GM21528 (cell line): ENCODE measurements around the gene LRRN2.

Experiments
- ATAC-seq: cut with Tn5 transposase; IDR thresholded peaks from one replicate; pipeline ENCODE4 v1.9.1; 2021; ENCODE audit warnings: mild to moderate bottlenecking, moderate library complexity; ENCODE audit not compliant: unreplicated experiment, low FRiP score

LRRN2 gene

DNA sequence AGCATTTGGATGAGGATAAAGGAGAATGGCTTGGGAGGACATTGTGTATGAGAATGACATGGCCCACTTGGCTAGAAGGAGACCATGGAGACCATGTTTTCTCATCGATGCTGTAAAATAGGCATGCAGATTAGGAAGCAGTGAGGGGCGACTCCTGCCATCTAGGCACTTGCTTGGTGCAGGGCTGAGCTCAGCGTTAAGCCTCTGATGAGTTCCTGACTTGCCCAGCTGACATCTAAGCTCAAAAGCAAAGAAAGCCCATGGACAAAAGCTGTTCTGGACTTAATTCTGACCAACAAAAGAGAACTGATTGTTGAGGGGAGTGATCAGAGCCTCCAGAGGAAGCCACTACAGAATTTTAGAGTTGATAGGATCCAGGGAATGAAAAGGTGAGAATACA, 74.5 kb downstream of the LRRN2 start:
- ATAC-seq, result no peak

DNA sequence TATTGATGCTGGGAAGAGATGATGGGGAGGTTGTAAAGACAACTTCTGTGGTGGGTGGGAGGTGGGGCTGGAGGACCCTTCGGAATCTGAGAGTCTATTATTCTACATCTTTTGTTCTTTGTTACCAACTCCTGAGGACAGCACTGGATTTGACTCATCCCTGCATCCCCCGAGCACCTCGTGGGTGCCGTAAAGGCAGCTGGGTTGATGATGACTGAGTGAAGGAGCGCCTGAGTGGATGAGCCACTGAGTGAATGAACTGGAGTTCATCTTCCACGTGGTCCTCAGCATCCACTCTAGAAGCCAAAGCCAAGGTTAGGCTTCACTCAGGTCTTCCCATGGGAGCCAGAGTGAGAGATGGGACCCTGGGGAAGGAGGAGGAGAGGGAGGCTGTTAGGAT, 77.6 kb downstream of the LRRN2 start:
- no peak for ATAC-seq

DNA sequence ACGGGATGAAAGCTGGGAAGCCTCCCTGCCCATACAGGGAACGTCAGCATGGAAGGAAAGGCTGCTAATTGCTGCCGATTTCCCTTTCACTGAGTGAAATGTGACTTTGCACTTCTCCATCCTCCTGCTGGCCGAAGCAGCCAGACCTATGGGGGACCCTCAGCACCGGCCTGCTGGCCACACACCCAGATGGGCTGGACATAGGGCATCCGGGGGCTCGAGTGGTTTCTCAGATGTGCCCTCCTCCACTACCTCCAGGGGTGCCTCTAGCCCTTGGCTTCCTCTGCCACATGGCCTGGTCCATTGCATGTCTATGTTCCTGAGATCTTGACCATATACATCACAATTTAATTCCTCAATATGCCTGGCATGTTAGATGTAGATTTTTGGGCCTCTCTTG, 79.7 kb downstream of the LRRN2 start:
- no peak for ATAC-seq

DNA sequence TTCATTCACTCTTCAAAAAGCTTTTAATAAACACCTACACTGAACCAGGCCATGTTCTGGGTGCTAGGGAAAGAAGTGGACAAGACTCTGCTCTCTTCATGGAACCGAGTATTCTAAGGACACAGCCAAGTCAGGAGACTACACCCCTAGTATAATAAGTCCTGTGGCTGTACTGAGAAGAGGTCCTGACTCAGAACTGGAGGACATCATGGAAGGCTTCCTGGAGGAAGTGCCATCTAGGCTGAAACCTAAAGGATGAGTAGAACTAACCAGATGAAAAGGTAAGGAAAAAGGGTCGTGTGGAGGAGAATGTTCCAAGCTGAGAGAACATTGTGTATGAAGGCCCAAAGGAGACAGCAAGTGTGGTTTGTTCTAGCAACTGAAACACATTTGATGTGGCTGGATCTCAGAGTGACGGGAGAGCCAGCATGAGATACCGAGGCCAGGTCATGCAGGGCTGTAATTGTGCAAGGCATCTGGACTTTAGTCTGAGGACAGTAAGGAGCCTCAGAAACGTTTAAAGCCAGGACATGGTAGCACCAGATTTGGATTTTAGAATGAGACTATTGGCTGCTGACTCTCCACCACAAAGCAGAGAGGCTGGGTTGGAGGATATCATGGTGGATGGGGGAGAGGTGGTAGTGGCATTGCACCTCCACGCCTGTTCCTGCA, 82.5 kb downstream of the LRRN2 start:
- no peak for ATAC-seq

DNA sequence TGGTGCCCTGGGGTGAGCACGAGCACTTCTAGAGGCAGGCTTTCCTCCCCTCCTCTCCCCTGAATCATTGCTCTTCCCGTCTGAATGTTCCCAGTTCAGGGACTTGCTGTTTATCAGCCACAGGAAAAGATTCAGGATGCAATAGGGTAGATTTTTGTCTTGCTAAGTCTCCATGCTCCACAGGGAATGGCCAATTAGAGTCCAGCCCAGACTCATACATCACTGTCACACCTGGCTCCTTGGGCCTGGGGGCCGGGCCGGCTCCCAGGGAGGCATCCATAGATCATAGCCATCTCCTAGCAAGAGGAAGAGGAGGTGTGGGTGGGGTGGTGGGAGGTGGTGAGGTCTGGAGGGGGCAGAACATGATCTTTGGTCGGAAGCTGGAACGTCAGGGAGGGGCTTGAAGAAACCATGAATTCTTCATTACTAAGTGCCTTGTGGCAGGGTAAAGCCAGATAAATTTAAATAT, 83.4 kb downstream of the LRRN2 start:
- no peak for ATAC-seq

DNA sequence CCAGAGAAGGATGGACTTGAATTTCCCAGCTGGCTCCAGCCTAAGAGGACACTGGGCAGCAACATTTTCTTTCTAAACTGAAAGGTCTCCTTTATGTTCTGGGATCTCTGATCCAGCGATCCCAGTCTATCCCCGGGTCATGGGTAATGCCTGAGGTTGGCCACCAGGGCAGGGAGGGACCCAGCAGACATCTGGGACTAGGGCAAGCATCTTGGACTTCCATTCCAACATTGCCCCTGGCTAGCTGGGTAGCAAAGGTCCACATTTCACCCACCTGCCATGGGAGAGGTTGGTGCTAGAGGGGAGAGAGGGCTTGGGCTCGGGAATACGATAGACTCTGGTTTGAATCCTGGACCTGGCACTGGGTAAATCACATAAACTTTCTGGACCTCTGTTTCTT, 84.6 kb downstream of the LRRN2 start:
- ATAC-seq, result no peak

DNA sequence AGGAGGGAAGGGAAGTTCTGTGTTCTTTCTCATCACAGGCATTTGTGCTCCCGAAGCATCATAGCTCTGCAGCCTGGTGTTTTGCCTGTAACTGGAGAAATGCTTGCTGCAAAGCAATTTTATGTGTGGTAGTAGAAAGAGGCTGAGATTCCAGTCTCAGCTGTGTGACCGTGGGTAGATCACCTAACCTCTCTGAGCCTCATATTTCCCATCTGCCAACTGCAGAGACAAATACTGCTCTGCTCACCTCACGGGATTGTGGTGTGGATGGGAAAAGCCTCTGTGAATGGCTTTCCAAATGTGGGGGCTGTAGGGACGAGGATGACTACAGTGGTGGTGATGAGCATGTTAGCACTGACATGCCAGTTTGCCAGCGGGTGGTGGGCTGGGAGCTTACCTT, 85.3 kb downstream of the LRRN2 start:
- ATAC-seq, result no peak

DNA sequence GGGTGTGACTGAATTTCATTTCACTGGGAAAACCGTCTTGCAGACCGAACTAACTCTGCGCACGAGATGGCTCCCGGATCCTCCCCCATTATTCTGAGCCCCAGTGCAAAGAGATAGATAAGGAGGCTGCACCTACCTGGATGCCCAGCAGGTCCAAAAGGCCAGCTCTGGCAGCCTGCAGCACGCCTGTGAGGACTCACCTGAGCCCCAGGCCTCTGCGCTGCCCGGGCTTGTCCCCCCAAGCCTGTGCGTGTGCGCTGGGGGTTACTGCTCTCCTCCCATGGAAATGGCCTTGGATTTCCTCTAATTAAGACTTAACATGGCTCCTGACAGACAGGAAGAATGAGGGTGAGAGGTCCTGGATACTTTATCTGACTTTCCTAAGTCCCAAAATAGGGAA, 85.9 kb downstream of the LRRN2 start:
- ATAC-seq, result no peak

DNA sequence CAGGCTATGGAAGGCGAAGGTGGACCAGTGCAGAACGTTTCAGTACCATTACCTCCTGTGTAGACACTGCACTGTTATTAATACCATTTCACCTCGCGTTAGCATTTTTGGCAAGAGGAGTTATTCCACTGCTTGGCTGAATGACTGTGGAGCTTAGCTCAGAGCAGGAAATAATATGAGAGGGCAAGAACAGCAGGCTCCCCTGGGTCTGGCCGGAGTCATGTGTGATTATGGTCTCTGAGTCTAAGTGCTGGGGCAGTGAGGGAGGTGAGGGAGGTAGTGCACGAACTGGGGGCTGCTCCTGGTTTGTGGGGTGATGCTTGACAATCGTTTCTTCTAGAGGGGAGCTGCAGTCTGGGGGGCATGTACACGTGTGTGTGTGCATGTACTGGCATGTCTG, 86.4 kb downstream of the LRRN2 start:
- no peak for ATAC-seq

DNA sequence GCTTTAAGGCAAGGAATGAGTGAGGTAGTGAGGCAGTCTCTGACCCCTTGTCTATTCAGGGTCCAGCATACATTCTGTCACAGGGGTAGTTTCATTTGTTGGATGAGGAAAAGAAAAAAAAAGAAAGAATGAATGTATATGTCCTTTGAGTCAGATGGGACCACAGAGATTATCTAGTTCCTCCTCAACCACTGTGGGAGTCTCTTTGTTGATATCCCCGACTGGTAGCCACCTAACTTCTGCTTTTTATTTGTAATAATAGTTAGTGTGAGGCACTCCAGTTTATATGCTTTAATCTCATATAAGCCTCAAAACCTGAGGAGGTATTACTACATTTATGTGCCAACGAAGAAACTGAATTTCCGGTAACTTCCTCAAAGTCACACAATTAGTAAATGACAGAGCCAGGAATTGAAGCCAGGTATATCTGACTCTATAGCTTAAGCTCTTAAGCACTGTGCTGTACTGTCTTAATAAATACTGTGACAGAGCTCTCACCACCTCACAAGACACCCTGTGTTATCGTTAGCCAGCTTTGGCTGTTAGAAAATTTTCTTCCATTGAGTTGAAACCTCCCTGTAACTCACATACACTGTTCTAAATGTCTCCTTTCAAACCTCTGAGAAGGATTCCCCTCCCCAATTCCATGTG, 87.1 kb downstream of the LRRN2 start:
- no peak for ATAC-seq

DNA sequence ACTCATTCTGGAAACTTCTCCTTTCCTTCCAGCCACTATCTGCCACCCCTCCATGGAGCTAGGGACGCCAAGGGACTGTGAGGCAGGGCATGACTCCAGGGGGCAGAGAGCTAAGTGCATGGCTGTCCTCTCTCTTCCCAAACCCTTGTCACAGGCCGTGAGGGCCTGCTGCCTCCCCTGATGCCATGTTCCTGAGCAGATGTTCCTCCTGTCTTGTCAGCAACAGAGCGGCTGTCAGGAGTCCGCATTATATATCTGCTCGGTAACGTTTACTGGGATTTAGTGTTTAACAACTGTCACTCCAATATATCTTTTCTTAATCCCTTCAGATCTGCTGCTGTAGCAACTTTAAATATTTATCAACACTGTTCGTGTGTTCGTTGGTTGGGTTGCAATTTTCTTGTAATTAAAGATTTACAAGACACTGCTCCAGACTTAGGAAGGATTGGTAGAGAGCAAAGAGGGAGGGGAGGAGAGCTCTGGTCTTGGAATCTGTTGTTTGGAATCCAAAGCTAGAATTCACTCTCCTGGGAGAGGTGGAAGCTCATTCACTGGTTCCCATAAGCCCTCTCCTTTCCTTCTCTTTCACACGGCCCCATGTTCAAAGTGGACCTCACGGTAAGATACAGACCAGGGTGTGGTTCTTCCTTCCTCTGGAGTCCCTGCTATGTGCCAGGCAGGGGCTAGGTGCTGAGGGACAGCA, 93.1 kb downstream of the LRRN2 start:
- no peak for ATAC-seq

DNA sequence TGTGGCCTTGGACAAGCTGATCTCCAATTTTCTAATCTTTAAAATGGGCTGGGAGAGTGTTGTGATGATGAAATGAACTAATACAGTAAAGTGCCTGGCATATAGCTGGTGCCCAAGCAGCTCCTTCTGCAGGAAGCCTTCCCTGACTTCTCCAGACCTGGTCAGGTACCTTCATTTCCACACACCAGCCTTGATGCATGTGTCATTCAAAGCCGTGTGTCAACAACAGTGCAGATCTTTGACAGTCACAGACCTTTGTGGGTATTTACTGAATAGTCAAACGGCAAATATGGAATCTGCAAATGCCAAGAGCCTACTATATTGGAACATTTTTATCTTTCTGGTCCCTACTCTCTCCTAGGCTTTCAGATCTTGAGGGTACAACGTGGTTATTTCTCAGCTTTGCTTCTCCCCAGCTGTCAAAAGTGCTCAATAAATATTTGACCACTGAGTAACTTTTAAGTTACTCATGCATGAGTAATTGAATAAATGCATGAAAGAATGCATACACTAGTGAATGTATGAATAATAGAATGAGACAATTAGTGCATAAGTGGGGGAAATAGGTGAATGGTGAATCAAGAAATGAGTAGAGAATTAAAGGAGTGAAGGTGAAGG, 94.0 kb downstream of the LRRN2 start:
- no peak for ATAC-seq

DNA sequence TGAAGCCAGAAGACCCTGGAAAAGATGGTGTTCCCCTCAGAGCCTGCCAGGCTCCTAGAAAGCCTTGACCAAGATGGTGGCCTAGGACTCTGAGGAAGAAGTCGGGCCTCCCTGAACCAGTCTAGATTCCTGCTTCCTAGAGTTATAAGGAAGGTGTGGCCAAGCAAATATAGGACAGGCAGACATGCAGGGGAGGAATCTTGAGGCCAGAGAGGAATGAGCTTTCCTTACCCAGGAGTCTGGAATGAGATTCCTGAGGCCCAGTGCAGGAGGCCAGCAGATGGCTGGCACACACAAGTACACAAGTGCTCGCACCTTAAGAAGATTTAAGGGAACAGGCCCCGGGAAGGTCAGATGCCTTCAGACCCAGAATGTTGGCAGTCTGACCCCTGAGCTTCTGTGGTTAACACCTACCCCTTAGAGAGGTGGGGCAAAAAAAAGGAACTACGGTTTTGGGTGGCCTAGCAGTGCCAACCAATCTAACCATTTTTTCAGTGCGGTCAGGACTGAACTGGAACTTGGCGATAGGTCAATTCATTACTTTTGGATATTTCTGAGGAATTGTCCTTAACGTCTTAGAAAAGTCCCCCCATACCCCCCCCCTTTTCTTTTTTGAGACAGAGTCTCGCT, 96.0 kb downstream of the LRRN2 start:
- ATAC-seq, result no peak

DNA sequence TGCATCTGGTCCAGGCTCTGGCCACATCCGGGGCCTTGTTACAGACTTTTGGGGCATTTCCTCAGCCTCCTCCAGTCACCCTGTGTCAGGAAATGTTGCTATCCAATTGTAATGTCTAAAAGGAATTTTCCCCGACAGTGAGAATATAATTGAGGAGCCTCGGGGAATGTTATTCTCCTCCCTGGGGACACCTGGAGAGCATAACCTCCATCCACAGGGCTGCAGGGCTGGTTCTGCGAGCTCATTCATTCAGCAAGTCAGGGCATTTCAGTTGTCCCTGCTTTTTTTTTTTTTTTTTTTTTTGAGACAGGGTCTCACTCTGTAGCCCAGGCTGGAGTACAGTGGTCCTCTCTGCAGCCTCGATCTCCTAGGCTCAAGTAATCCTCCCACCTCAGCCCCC, 96.7 kb downstream of the LRRN2 start:
- no peak for ATAC-seq

DNA sequence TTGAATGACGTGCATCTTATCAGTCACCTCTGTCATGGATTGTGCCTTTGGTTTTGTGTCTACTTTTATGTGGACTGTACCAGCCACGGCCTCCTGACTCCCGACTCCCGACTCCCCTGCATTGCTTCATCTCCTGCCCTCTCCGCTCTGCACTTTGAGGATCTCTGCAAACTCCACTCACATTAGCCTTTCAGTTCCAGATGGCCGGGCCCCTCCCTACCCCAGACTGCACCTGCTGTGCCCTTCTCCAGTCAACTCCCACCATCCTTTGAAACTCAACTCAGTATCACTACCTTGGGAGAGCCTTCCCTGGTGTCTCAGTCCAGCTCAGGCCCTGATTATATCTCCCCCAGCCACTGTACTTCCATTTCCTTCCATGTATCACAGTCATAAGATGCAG, 97.9 kb downstream of the LRRN2 start:
- no peak for ATAC-seq

DNA sequence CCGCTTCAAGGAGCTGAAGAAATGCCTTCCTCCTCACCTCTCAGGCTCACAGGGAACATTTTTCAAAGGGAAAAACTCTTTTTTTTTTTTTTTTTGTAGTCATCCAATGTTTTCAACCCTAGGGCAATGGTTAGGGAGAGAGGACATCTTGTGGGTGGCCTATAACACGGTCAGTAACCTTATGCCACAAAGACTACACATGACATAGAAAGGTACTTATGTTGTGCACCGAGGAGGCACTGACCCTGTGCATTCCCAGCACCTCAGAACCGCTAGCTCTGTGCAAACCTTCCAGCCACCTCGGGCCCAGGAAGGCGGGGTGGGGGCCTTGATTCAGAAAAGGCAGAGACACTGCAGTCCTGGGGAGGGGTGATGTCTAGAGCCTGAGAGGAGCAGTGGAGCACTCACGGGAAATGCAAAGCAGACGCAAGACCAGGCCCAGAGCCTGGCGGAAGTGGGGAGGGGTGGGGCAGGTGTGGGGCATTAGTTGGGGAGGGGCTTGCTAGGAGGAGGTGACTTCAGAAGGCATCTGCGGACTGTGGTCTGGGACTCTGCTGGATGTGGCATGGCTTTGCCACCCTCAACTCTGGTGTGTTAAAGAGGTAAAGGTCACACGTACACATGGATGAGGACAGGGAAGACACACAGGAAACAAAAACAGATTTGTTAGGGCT, 100.7 kb downstream of the LRRN2 start:
- no peak for ATAC-seq

DNA sequence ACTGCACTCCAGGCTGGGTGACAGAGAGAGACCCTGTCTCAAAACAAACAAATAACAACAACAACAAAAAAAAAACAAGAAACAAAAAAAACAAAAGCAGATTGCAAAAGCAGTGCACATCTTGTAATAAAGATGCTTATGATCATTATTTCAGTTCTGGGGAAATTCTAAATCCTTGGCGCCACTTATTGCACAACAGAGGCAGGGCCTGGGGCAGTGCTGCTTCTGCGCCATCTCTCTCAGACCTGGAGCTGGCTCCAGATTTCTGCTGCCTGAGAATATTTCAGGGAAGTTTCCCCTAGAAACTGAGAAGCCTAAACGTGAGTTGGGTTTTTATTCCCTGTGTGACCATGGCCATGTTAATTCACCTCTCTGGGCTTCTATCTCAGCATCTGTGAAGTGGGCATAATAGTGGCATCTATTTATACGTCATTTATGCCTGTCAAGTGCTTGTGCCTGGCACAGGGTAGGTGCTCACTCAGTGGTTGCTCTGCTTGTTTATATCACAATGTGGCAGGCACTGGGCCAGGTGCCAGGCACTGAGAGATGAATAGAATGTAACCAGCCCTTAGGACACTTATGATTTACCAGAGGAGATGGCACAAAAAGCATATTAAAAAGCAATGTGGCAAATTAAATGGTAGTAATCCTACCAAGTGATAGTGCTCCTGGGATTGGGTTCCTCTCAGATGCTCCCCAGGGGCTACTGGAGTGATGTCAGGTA, 101.5 kb downstream of the LRRN2 start:
- no peak for ATAC-seq

DNA sequence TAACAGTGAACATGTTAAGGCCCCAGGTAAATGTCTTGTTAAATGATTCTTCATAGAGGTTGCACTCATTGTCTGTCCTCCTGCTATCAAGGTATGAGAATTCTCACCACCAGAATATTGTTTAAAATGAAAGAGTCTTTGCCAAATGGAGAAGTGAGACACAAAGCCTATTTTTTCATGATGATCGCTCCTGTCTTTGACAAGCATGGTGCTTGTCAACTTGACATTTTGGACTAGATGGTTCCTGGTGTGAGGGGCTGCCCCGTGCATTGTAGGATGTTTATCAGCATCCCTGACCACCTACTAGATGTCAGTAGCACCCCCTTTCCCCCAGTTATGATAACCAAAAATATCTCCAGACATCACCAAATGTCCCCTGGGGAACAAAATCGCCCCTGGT, 103.8 kb downstream of the LRRN2 start:
- no peak for ATAC-seq

DNA sequence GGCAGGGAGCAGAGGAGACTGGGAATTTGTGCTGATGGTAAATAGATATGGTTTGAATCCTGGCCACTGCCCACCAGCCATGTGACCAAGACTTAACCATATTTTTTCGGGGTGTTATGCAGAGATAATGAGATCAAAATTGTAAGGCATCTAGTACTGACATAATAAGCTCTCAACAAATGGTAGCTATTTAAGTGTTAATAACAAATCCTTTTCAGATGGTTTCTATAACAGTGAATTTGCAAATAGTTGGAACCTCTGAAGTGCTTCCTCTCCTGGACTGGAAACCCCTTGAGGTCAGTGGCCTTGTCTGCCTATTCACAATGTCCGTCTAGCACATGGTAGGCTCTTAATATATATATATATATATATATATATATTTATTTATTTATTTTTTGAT, 104.7 kb downstream of the LRRN2 start:
- no peak for ATAC-seq

DNA sequence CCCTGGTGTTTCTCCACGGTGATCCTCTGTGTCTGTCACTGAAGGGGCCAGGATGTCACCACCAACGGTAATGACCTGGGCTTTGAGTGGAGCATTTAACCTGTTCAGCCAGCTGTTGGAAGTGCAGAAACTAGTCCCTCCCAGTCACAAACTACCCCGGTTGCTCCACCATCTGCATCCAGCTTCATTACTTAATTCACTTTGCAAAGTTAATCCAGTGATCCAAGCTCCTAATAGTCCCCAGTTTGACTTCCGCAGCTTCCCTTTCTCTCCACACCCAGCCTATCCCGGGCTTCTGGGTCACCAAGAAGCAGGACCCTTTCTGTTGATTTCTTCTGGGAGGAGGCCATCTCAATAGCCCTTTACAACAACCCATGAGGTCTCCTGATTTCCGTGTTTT, 105.9 kb downstream of the LRRN2 start:
- ATAC-seq, result no peak
